Stimulated activated effector memory CD8-positive, alpha-beta T cell treated with anti-CD3 and anti-CD28 coated beads, Interleukin-12 subunit alpha, Interleukin-12 subunit beta, amount 100 ng/mL, for 72 hours (primary cell): ENCODE measurements around the gene CRTAP.
"Not testable (repeated sequence)": the region's sequence is repeated elsewhere in the genome, so short reads cannot be mapped to it uniquely, and the experiment has no call there.

Experiments used
- ATAC-seq: fragments of 150-1000 bp; cut with Tn5 transposase; 2 replicates; pipeline ENCODE4 v1.10.0; 2021
- DNase-seq, 2 donors: peaks; one replicate each; pipeline ENCODE4 v3.0.0; 2021 to 2022; ENCODE audit warnings: low spot score in 2 of 2
- H3K27ac Mint-ChIP-seq: one replicate; pipeline ENCODE4 v1.8.0; 2022; ENCODE audit warnings: mild to moderate bottlenecking, mixed read lengths
- H3K36me3 Mint-ChIP-seq: one replicate; pipeline ENCODE4 v1.8.0; 2022; ENCODE audit warnings: mild to moderate bottlenecking, mixed read lengths
- H3K4me1 Mint-ChIP-seq: one replicate; pipeline ENCODE4 v1.8.0; 2022; ENCODE audit warnings: mixed read lengths
- H3K4me3 Mint-ChIP-seq: one replicate; pipeline ENCODE4 v1.8.0; 2022; ENCODE audit warnings: mild to moderate bottlenecking, mixed read lengths
- H3K9me3 Mint-ChIP-seq: one replicate; pipeline ENCODE4 v1.8.0; 2022; ENCODE audit warnings: mixed read lengths

The CRTAP gene

GRCh38 chr3:33117461-33117860 is 3.6 kb downstream of the CRTAP start:
- Mint-ChIP-seq H3K9me3 (no peaks in the 10 kb centered on the region), H3K36me3 (peaks cover 5% of the 10 kb centered on the region), H3K27ac (peak overlapping the region; percentile 1), H3K4me1 (peaks cover 25% of the 10 kb centered on the region), H3K4me3 (no peak overlapping the region)
- DNase-seq (no peak), ATAC-seq (peak; percentile 35)

DNA sequence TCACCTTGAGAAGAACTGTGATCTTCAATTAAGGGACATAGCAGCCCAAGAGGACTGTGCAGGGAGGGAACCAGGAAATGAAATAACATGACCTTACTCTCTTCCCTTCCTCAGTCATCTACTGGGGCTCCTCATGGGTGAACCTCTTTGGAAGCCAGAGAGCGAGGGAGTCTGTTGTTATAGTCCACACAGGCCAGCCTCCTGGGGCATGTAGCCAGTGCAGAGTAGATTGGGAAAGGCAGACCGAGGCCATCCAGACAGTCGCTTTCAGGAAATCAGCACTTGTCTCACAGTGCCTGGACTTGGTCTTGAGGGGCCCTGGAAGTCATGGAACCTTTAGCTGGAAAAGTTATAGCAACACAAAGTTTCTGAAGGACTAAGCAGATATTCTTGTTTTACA is 6.1 kb downstream of the CRTAP start:
- H3K4me1 Mint-ChIP-seq: peaks cover 27% of the 10 kb centered on the region

DNA sequence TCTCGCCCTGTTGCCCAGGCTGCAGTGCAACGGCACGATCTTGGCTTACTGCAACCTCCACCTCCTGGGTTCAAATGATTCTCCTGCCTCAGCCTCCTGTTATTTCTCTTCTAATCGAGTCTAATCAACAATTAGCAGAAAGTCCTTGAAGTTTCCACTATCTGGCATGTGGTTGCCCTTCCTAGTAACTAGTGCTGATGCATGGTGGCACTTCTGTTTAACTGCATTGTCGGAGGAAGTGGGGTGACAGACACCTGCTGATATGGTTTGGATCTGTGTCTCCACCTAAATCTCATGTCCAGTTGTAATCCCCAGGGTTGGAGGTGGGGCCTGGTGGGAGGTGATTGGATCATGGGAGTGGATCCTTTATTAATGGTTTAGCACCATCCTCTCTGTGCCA is 9.2 kb downstream of the CRTAP start:
- H3K4me3 Mint-ChIP-seq: no peak overlapping the region
- peaks cover 42% of the 10 kb centered on the region for H3K36me3 Mint-ChIP-seq
- ATAC-seq (no peak), DNase-seq (no peak)
- no peaks in the 10 kb centered on the region for H3K9me3 Mint-ChIP-seq
- peaks cover 17% of the 10 kb centered on the region for H3K4me1 Mint-ChIP-seq
- peak overlapping the region; percentile 29 for H3K27ac Mint-ChIP-seq

More for the DNA sequence above, 6.1 kb downstream of the CRTAP start:
- ATAC-seq (no peak), DNase-seq (no peak)
- Mint-ChIP-seq H3K27ac (peak overlapping the region; percentile 1), H3K9me3 (no peaks in the 10 kb centered on the region), H3K4me3 (no peak overlapping the region), H3K36me3 (peaks cover 20% of the 10 kb centered on the region)

DNA sequence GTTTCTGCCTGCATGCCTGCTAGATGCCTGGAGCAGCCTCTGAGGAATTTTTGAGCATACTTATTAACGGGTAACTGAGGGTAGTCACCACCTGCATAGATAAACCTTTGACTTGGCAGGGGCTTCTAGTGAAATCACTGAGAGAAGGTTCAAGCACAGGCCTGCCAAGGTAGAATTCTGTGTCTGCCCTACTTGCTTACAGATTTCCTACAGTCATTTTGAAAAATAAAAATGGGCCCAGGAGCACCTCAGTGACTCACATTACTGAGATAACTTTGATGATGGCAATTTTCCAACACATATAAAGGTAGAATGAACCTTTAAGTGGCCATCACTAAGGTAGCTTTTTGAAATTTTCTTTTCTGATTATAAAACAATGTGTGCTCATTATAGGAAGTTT is 10.8 kb downstream of the CRTAP start:
- DNase-seq (no peak), ATAC-seq (peak; percentile 63)
- Mint-ChIP-seq H3K27ac (no peak overlapping the region), H3K4me1 (peaks cover 8% of the 10 kb centered on the region), H3K36me3 (peaks cover 44% of the 10 kb centered on the region), H3K9me3 (no peaks in the 10 kb centered on the region), H3K4me3 (no peak overlapping the region)

- H3K4me1 Mint-ChIP-seq: peaks cover 8% of the 10 kb centered on the region
- DNase-seq (no peak), ATAC-seq (no peak)
- H3K9me3 Mint-ChIP-seq: no peaks in the 10 kb centered on the region
- no peak overlapping the region for H3K27ac Mint-ChIP-seq
- H3K4me3 Mint-ChIP-seq: no peak overlapping the region
- H3K36me3 Mint-ChIP-seq: peaks cover 49% of the 10 kb centered on the region
Measured at GRCh38 chr3:33125840-33126239, 12.0 kb downstream of the CRTAP start.

GRCh38 chr3:33128706-33129105 is 14.9 kb downstream of the CRTAP start:
- H3K4me1 Mint-ChIP-seq: peaks cover 8% of the 10 kb centered on the region
- H3K36me3 Mint-ChIP-seq: peaks cover 60% of the 10 kb centered on the region
- ATAC-seq: no peak
- DNase-seq: no peak
- no peak overlapping the region for H3K4me3 Mint-ChIP-seq
- peak overlapping the region; percentile 3 for H3K27ac Mint-ChIP-seq
- H3K9me3 Mint-ChIP-seq: no peaks in the 10 kb centered on the region

DNA sequence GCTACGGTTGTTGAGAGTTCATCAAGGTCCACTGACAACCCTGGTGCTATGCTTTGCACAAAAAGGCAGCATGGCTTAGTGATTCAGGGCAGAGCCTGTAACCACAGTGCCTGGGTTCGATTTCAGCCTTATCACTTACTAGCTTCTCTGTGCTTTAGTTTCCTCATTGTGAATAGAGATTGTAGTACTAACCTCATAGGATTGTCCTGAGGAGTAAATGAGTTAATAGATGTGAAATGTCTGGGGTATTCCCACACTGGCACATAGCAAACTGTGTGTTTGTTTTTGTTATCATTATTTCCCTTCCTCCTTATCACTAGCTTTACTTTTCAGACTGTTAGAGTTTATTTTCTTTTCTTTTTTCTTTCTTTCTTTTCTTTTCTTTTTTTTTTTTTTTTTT is 16.3 kb downstream of the CRTAP start:
- Mint-ChIP-seq H3K27ac (no peak overlapping the region), H3K36me3 (peaks cover 66% of the 10 kb centered on the region), H3K9me3 (no peaks in the 10 kb centered on the region), H3K4me3 (no peak overlapping the region), H3K4me1 (no peaks in the 10 kb centered on the region)
- no peak for DNase-seq
- ATAC-seq: no peak

- no peak for DNase-seq
- no peaks in the 10 kb centered on the region for H3K4me1 Mint-ChIP-seq
- no peak overlapping the region for H3K27ac Mint-ChIP-seq
Measured at GRCh38 chr3:33131331-33132018, 17.7 kb downstream of the CRTAP start.

GRCh38 chr3:33132019-33132360 is 18.2 kb downstream of the CRTAP start:
- no peak for DNase-seq
- ATAC-seq: no peak
- no peaks in the 10 kb centered on the region for H3K4me1 Mint-ChIP-seq
- peaks cover 61% of the 10 kb centered on the region for H3K36me3 Mint-ChIP-seq
- H3K4me3 Mint-ChIP-seq: no peak overlapping the region
- H3K9me3 Mint-ChIP-seq: no peaks in the 10 kb centered on the region
- H3K27ac Mint-ChIP-seq: no peak overlapping the region

More at GRCh38 chr3:33131331-33132018, 17.7 kb downstream of the CRTAP start:
- Mint-ChIP-seq H3K9me3 (no peaks in the 10 kb centered on the region), H3K36me3 (peaks cover 66% of the 10 kb centered on the region), H3K4me3 (no peak overlapping the region)
- ATAC-seq: peak; percentile 61

DNA sequence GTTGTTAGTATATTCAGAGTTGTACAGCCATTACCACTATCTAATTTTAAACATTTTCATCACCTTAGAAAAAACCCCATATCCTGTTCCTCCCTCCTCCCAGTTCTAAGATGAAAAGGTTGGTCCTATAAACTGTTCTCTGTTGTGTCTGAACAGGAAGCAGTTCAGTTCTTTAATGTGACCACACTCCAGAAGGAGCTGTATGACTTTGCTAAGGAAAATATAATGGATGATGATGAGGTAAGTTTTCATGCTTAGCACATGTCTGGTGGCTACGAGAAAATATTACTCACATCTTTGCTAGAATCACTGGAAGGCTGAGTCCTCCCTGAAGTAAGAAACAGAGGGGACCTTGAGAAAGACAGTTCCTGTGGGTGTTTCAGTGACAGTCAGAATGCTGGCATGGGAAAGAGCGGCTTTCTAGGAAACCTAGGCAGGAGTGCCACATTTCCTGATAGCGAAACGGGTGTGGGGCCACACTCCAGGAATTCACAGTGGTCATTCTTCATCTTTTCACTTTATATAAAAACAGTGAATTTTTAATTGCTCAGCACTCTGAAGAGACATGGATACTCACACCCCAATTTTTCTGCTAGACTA is 20.3 kb downstream of the CRTAP start:
- H3K4me1 Mint-ChIP-seq: no peaks in the 10 kb centered on the region
- no peaks in the 10 kb centered on the region for H3K9me3 Mint-ChIP-seq
- no peak for DNase-seq
- H3K27ac Mint-ChIP-seq: no peak overlapping the region
- peak; percentile 39 for ATAC-seq
- H3K36me3 Mint-ChIP-seq: peaks cover 60% of the 10 kb centered on the region
- H3K4me3 Mint-ChIP-seq: no peak overlapping the region

GRCh38 chr3:33137691-33138090 is 23.9 kb downstream of the CRTAP start:
- no peaks in the 10 kb centered on the region for H3K4me1 Mint-ChIP-seq
- no peak overlapping the region for H3K27ac Mint-ChIP-seq
- no peaks in the 10 kb centered on the region for H3K9me3 Mint-ChIP-seq
- no peak overlapping the region for H3K4me3 Mint-ChIP-seq
- DNase-seq (no peak), ATAC-seq (no peak)
- H3K36me3 Mint-ChIP-seq: peaks cover 48% of the 10 kb centered on the region

DNA sequence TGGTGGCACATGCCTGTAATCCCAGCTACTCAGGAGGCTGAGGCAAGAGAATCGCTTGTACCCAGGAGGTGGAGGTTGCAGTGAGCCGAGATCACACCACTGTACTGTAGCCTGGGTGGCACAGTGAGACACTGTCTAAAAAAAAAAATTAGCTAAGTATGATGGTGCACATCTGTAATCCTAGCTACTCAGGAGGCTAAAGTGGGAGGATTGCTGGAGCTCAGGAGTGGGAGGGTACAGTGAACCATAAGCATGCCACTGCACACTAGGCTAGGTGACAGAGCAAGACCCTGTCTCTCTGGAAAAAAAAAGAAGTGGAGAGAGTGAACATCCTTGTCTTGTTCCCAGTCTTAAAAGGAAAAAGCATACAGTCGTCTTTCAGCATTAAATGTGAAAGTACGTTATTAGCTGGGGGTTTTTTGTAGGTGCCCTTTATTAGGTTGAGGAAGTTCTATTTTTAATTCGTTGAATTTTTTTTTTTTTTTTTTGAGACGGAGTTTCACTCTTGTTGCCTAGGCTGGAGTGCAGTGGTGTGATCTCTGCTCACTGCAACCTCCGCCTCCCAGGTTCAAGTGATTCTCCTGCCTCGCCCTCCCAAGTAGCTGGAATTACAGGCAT is 25.3 kb downstream of the CRTAP start:
- peak in 1 of 2 donors; percentile 39 for DNase-seq
- H3K36me3 Mint-ChIP-seq: peaks cover 42% of the 10 kb centered on the region
- ATAC-seq, H3K9me3 Mint-ChIP-seq, H3K27ac Mint-ChIP-seq, H3K4me3 Mint-ChIP-seq, H3K4me1 Mint-ChIP-seq: not testable (repeated sequence)

GRCh38 chr3:33139996-33140395 is 26.2 kb downstream of the CRTAP start:
- no peak overlapping the region for H3K27ac Mint-ChIP-seq
- ATAC-seq (no peak), DNase-seq (no peak)
- no peaks in the 10 kb centered on the region for H3K4me1 Mint-ChIP-seq
- peaks cover 33% of the 10 kb centered on the region for H3K36me3 Mint-ChIP-seq
- no peak overlapping the region for H3K4me3 Mint-ChIP-seq
- H3K9me3 Mint-ChIP-seq: no peaks in the 10 kb centered on the region

DNA sequence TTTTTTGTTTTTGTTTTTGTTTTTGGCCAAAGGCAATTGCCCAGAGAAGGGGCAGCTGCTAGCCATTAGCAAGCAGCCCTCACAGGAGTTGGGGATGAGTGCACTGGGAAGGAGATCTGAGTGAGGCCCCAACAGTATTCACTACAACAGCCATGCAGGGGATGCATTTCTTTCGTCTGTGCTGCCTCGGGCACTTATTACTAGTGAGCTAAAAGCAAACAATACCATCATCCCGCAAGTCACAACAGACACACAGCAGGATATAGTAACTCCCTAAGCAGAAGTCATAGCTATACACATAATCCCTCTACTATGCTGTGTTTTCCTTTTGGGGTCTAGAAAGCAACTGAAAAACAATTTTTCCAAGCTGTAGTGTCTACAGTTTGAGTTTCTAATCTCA is 27.2 kb downstream of the CRTAP start:
- Mint-ChIP-seq H3K9me3 (no peaks in the 10 kb centered on the region), H3K36me3 (peaks cover 23% of the 10 kb centered on the region), H3K4me3 (no peak overlapping the region), H3K4me1 (no peaks in the 10 kb centered on the region), H3K27ac (peak overlapping the region; percentile 13)
- ATAC-seq (no peak), DNase-seq (no peak)

- Mint-ChIP-seq H3K4me3 (no peak overlapping the region), H3K9me3 (no peaks in the 10 kb centered on the region), H3K36me3 (peaks cover 18% of the 10 kb centered on the region), H3K27ac (no peak overlapping the region), H3K4me1 (no peaks in the 10 kb centered on the region)
- DNase-seq (peak in 1 of 2 donors; percentile 56), ATAC-seq (peak; percentile 36)
Measured at GRCh38 chr3:33144433-33144832, 30.6 kb downstream of the CRTAP start.
